Ovary (tissue), 3 donors: ENCODE measurements around the gene CWC22.

ENCODE experiments used
- EP300 ChIP-seq: sonication (generic); formaldehyde crosslinking; IDR thresholded peaks from one replicate; pipeline ENCODE4 v1.6.1; 2017; ENCODE audit warnings: antibody characterized with exemption
- POLR2A ChIP-seq: fragments of 450-650 bp; IDR thresholded peaks from one replicate; pipeline ENCODE4 v1.6.1; 2017; ENCODE audit warnings: antibody characterized with exemption, mild to moderate bottlenecking, moderate library complexity
- TF ChIP-seq, protein P1 (sequence below), 3 donors: fragments of 450-650 bp in 2 of 3; fragments of 200-600 bp in 1 of 3; IDR thresholded peaks; one replicate each; pipeline versions ENCODE4 v1.5.1 to v1.8.0; 2016 to 2022; ENCODE audit warnings: antibody characterized with exemption in 3 of 3, mild to moderate bottlenecking in 1 of 3
- donor health status: DM: no; HTN: no; CAD: no.

GRCh38 chr2:179949438-179949837, 57.7 kb downstream of the CWC22 start:
- TF ChIP-seq, protein P1, sequence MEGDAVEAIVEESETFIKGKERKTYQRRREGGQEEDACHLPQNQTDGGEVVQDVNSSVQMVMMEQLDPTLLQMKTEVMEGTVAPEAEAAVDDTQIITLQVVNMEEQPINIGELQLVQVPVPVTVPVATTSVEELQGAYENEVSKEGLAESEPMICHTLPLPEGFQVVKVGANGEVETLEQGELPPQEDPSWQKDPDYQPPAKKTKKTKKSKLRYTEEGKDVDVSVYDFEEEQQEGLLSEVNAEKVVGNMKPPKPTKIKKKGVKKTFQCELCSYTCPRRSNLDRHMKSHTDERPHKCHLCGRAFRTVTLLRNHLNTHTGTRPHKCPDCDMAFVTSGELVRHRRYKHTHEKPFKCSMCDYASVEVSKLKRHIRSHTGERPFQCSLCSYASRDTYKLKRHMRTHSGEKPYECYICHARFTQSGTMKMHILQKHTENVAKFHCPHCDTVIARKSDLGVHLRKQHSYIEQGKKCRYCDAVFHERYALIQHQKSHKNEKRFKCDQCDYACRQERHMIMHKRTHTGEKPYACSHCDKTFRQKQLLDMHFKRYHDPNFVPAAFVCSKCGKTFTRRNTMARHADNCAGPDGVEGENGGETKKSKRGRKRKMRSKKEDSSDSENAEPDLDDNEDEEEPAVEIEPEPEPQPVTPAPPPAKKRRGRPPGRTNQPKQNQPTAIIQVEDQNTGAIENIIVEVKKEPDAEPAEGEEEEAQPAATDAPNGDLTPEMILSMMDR (IDR thresholded peaks at IDR 0.05): no peak
- TF ChIP-seq EP300 (no peak), POLR2A (no peak)
